DOHH2 (cell line): Measurements from ENCODE around the gene FAM98B.

ENCODE experiments used
- H3F3A ChIP-seq: fragments of 200-600 bp; sonication (generic), shearing (Covaris generic); 2 replicates; pipeline ENCODE4 v1.6.0; 2016; ENCODE audit warnings: antibody characterized with exemption, mild to moderate bottlenecking; ENCODE audit not compliant: control insufficient read depth, insufficient read depth
- H3K27ac ChIP-seq: fragments of 200-600 bp; sonication (generic); 2 replicates; pipeline ENCODE4 v1.5.1; 2014; ENCODE audit warnings: low read depth, mild to moderate bottlenecking, low read length, moderate library complexity
- H3K27me3 ChIP-seq: fragments of 200-600 bp; sonication (generic); 2 replicates; pipeline ENCODE4 v1.6.1; 2014; ENCODE audit warnings: mild to moderate bottlenecking, low read length, mixed read lengths; ENCODE audit not compliant: control insufficient read depth
- H3K36me3 ChIP-seq: fragments of 200-600 bp; sonication (generic); 2 replicates; pipeline ENCODE4 v1.6.1; 2014; ENCODE audit warnings: mild to moderate bottlenecking, low read length, moderate library complexity, mixed read lengths; ENCODE audit not compliant: control insufficient read depth
- H3K4me1 ChIP-seq: fragments of 200-600 bp; sonication (generic); 2 replicates; pipeline ENCODE4 v1.6.1; 2014; ENCODE audit warnings: mild to moderate bottlenecking, low read length, mixed read lengths; ENCODE audit not compliant: control insufficient read depth
- H3K4me2 ChIP-seq: fragments of 200-600 bp; sonication (generic); 2 replicates; pipeline ENCODE4 v1.6.0; 2014; ENCODE audit warnings: mild to moderate bottlenecking, low read length, moderate library complexity
- H3K4me3 ChIP-seq: fragments of 200-600 bp; sonication (generic); 2 replicates; pipeline ENCODE4 v1.5.1; 2014; ENCODE audit warnings: mild to moderate bottlenecking, low read length, mixed read lengths
- H3K79me2 ChIP-seq: fragments of 200-600 bp; sonication (generic); 2 replicates; pipeline ENCODE4 v1.6.1; 2014; ENCODE audit warnings: mild to moderate bottlenecking, low read length, mixed read lengths; ENCODE audit not compliant: control insufficient read depth
- H3K9me2 ChIP-seq: fragments of 200-600 bp; sonication (generic); replicated peaks from 2 replicates; pipeline ENCODE4 v1.6.1; 2014; ENCODE audit warnings: mild to moderate bottlenecking, low read length, mixed read lengths; ENCODE audit not compliant: control insufficient read depth
- H3K9me3 ChIP-seq: fragments of 200-600 bp; sonication (generic); 2 replicates; pipeline ENCODE4 v1.6.1; 2014; ENCODE audit warnings: antibody characterized with exemption, low read length, mixed read lengths; ENCODE audit not compliant: control insufficient read depth, insufficient read depth
- H4K20me1 ChIP-seq: fragments of 200-600 bp; sonication (generic); 2 replicates; pipeline ENCODE4 v1.6.0; 2014; ENCODE audit warnings: low read depth, mild to moderate bottlenecking, antibody characterized with exemption, low read length, moderate library complexity; ENCODE audit not compliant: control insufficient read depth, insufficient read depth
- CTCF ChIP-seq: fragments of 200-600 bp; sonication (generic); IDR thresholded peaks from one replicate; pipeline ENCODE4 v1.5.1; 2014; ENCODE audit warnings: antibody characterized with exemption, mild to moderate bottlenecking, low read depth, low read length; ENCODE audit not compliant: poor library complexity, severe bottlenecking
- EZH2phosphoT487 ChIP-seq: fragments of 200-600 bp; sonication (generic); IDR thresholded peaks from 2 replicates; pipeline ENCODE4 v1.6.1; 2017; ENCODE audit warnings: borderline replicate concordance, mild to moderate bottlenecking, antibody characterized with exemption, low read length, moderate library complexity, mixed read lengths

FAM98B gene

GRCh38 chr15:38516626-38517025 is 62.7 kb downstream of the FAM98B start:
- Histone ChIP-seq H3K9me2 (no peaks in the 10 kb centered on the region), H3K4me2 (no peak overlapping the region), H4K20me1 (no peaks in the 10 kb centered on the region), H3K4me1 (no peaks in the 10 kb centered on the region), H3K36me3 (no peaks in the 10 kb centered on the region), H3K27me3 (no peaks in the 10 kb centered on the region), H3K9me3 (no peaks in the 10 kb centered on the region), H3K79me2 (no peaks in the 10 kb centered on the region), H3K27ac (no peak overlapping the region), H3F3A (no peaks in the 10 kb centered on the region), H3K4me3 (no peak overlapping the region)
- no peak for TF ChIP-seq EZH2phosphoT487
- no peak for TF ChIP-seq CTCF

GRCh38 chr15:38517312-38517975 is 63.5 kb downstream of the FAM98B start:
- Histone ChIP-seq H4K20me1 (no peaks in the 10 kb centered on the region), H3K4me3 (no peak overlapping the region), H3K9me2 (no peaks in the 10 kb centered on the region), H3K27ac (no peak overlapping the region), H3K27me3 (no peaks in the 10 kb centered on the region), H3K79me2 (no peaks in the 10 kb centered on the region), H3K4me2 (no peak overlapping the region), H3F3A (no peaks in the 10 kb centered on the region), H3K9me3 (no peaks in the 10 kb centered on the region), H3K4me1 (no peaks in the 10 kb centered on the region), H3K36me3 (no peaks in the 10 kb centered on the region)
- TF ChIP-seq CTCF (no peak), EZH2phosphoT487 (no peak)

GRCh38 chr15:38518084-38518483 is 64.2 kb downstream of the FAM98B start:
- Histone ChIP-seq H3K27ac (no peak overlapping the region), H3K9me2 (no peaks in the 10 kb centered on the region), H3K4me1 (no peaks in the 10 kb centered on the region), H3K4me3 (no peak overlapping the region), H3K79me2 (no peaks in the 10 kb centered on the region), H3K4me2 (no peak overlapping the region), H3K9me3 (no peaks in the 10 kb centered on the region), H4K20me1 (no peaks in the 10 kb centered on the region), H3K27me3 (no peaks in the 10 kb centered on the region), H3K36me3 (no peaks in the 10 kb centered on the region), H3F3A (no peaks in the 10 kb centered on the region)
- TF ChIP-seq CTCF (no peak), EZH2phosphoT487 (no peak)
